ENCODE measurements around the gene AK3.
"Not testable (repeated sequence)": the region's sequence is repeated elsewhere in the genome, so short reads cannot be mapped to it uniquely, and the experiment has no call there.

AK3 gene

GRCh38 chr9:4666042-4666699 lies 74.8 kb downstream of the AK3 start, which contains the start of gene SPATA6L:
Gene SPATA6L, minus strand, starts transcription at chr9:4666480. Its CDS starts 230 bp downstream, at chr9:4666250.
- DNase-seq (ENCODE audit: low read depth), result no peak

- DNase-seq (ENCODE audit: low read depth), result no peak
Observed at GRCh38 chr9:4665357-4665756, 75.6 kb downstream of the AK3 start.

- DNase-seq (ENCODE audit: low read depth), result no peak
Observed at GRCh38 chr9:4663956-4664355, 77.0 kb downstream of the AK3 start.

GRCh38 chr9:4662989-4663792 lies 77.8 kb downstream of the AK3 start:
- DNase-seq (ENCODE audit: low read depth), result no peak

GRCh38 chr9:4662108-4662988 lies 78.7 kb downstream of the AK3 start, which contains the start of gene PLPP6:
Gene PLPP6, plus strand, starts transcription at chr9:4662294. Its CDS starts 82 bp downstream, at chr9:4662376.
- DNase-seq (ENCODE audit: low read depth), result no peak

- no peak for DNase-seq (ENCODE audit: low read depth)
Observed at GRCh38 chr9:4661611-4662010, 79.4 kb downstream of the AK3 start.

GRCh38 chr9:4661165-4661564 lies 79.8 kb downstream of the AK3 start:
- DNase-seq (ENCODE audit: low read depth), result no peak

GRCh38 chr9:4660665-4661064 lies 80.3 kb downstream of the AK3 start:
- not testable (repeated sequence) for DNase-seq (ENCODE audit: low read depth)

Measured in HS-27A (cell line).